ENCODE measurements around the gene ODF4.
"Not testable (repeated sequence)": the region's sequence is repeated elsewhere in the genome, so short reads cannot be mapped to it uniquely, and the experiment has no call there.

ODF4 gene

DNA sequence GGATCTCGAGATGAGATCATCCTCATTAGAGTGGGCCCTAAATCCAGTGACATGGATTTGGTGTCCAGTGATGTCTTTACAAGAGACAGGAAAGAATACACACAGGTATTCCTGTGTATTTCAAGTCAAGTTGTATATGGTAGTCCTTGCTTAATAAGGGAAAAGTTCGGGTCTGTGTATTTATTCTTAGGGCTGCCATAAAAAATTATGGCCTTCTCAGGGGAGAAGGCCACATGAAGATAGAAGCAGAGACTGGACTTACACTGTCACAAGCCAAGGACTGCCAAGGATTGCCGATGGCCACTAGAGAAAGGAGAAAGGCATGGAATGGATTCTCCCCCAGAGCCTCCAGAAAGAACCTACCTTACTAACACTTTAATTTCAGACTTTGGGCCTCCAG, 28.6 kb downstream of the ODF4 start:
- no peak for DNase-seq (ENCODE audit: low read depth, low spot score)

DNA sequence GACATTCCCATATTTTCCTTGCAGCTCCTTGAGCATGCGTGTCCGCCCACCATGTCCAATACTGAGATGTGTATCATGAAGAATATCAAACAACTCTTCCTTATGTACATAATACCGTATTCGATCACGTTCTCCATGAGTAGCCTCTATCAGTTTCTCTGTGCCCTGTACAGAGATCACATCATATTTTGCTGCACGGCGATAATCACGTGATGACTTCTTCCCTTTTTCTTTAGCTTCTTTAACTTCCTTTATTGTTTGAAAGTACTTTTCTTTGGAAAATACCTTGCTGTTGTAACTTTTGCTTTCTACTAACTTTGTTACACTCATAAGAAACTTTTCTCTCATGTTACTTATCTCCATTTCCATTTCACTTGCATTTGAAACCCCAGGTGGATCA, 30.3 kb downstream of the ODF4 start:
- no peak for DNase-seq (ENCODE audit: low read depth, low spot score)

DNA sequence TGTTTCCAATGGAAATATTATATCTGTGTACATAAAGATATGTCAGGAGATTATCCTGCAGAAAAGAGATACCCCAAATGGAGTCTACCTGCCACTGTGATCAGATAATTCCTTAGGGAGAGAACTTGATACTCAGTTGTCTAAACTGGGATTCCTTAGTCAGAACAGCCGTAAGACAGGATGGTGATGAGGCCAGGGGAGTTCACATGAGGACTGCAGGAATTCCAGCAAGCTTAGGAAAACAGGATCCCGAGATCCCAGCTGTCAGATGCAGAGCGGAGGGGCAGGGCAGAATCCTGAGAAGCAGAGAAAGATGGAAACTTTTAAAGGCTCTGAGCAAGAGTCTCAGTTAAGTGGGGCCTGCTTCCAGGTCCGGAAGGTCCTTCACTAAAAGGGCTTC, 32.1 kb downstream of the ODF4 start:
- DNase-seq (ENCODE audit: low read depth, low spot score) = no peak

DNA sequence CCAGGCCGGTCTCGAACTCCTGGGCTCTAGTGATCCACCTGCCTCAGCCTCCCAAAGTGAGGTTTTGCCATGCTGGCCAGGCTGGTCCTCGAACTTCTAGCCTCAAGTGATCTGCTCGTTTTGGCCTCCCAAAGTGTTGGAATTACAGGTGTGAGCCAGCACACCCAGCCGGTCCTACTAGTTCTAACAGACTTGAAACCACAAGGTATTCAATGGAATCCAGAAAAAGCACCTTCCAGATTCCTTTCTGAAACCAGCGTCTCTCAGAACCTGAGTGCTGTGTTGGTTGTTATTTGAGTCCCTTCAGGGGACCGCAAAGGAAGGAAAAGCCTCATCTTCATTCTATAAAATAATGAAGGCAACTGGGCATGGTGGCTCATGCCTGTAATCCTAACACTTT, 32.8 kb downstream of the ODF4 start:
- DNase-seq (ENCODE audit: low read depth, low spot score) = no peak

DNA sequence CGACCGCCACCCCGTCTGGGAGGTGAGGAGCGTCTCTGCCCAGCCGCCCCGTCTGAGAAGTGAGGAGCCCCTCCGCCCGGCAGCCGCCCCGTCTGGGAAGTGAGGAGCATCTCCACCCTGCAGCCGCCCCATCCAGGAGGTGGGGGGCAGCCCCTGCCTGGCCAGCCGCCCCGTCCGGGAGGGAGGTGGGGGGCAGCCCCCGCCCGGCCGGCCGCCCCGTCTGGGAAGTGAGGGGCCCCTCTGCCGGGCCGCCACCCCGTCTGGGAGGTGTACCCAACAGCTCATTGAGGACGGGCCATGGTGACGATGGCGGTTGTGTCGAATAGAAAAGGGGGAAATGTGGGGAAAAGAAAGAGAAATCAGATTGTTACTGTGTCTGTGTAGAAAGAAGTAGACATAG, 34.2 kb downstream of the ODF4 start:
- DNase-seq (ENCODE audit: low read depth, low spot score) = not testable (repeated sequence)

DNA sequence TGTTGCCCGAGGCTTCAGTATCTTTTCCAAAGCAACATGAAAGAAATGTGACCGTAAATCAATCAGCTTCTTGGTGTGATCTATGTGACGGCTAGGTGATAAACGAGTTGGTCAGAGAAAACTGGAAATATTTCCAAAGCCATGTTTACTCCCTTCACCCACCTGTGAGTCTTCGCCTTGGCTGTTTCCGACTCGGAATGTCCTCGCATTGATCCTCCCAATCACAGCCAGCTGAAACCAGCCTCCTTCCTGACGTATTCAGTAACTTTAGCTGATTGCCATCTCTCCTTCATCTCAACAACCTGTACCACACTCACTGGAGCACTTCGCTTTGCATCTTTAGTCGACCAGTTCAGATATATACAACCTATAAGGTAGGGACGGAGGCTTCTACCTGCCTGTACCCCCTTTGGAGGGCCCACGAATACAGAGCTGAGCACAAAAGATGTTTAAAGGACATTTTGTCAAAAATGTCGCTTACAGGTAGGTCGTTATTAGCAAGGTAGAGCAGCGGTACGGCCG, 36.2 kb downstream of the ODF4 start:
- no peak for DNase-seq (ENCODE audit: low read depth, low spot score)

DNA sequence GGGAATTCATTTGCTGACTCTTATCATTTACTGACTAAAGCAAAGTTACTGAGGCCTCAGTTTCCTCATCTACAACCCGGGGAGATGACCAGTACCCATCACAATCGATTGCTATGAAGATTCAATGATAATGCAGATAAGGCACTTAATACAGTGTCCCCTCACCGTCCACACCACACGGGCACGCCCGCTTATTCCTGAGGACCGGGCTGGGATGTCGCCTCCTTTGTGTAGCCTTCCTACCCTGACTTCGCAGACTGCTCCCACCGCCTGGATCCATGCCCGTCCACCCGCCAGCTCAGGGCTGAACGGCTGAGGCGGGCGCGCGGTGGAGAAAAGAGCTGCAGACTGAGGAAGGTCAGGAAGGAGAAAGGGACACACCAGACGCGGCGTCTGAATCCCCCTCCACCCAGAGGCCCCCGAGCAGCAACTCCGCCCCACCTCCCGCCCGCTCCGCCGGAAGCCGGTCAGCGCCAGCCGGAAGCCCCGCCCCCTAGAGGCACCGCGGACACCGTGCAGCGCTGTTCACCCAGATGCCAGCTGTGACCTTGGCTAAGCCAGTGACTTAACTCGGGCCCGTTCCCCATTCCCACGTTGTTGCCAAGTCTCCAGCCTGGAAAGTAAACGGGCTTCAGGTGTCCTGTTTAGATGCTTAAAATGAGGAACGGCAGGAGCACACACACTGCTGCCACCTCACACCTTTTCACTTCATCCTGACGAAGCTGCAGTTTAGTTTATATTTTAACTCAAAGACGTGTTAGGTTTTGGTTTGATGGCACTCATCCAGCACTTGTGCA, 36.8 kb downstream of the ODF4 start, which contains the start of gene KRABD2:
TSS of gene KRABD2 (minus strand) at position 434 of the 797 bp plus-strand sequence.
- peak; percentile 80 for DNase-seq (ENCODE audit: low read depth, low spot score)

DNA sequence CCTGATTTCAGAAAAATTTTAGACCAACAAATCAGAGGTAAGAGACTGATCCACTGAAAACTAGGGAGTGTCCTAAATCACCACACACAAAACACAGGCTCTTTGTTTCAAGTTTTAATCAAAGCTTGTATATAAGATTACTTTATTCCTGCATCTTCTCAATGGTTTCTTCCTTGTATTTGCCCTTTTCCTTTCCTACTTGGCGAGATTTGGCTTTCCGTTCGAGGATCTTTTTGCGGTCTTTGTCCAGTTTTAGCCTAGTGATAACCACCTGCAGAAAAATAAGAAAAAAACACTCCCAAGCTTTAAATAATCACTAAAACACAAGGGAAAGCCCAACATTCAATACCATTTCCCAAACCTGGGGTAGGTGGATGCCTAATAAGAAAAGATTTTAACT, 37.8 kb downstream of the ODF4 start:
- DNase-seq (ENCODE audit: low read depth, low spot score) = no peak

DNA sequence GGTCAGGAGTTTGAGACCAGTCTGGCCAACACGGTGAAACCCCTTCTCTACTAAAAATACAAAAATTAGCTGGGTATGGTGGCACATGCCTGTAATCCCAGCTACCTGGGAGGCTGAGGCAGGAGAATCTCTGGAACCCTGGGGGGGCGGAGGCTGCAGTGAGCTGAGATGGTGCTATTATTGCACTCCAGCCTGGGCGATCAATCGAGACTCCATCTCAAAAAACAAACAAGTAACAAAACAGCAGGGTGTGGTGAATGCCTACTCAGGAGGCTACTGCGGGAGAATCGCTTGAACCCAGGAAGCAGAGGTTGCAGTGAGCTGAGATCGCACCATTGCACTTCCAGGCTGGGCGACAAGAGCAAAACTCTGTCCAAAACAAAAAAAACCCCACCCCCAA, 38.5 kb downstream of the ODF4 start:
- DNase-seq (ENCODE audit: low read depth, low spot score) = not testable (repeated sequence)

DNA sequence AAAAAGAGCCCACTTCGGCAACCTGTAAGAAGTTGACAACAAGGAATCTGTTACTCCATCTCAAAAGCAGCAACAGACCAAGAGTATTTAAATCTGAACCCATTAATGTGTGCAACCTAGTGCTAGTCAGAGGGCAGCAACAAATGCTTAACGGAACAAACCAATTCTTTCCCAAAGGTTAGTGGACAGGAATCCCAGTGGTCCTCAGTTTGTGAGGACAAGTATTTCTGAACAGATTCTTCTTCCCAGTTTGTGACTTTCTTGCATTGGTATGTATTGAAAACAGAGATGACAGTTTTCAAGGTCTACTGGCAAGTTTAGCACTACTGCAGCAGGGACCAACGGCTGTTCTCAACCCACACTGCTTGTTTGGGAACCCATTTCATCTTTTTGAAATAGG, 40.4 kb downstream of the ODF4 start:
- DNase-seq (ENCODE audit: low read depth, low spot score) = no peak

DNA sequence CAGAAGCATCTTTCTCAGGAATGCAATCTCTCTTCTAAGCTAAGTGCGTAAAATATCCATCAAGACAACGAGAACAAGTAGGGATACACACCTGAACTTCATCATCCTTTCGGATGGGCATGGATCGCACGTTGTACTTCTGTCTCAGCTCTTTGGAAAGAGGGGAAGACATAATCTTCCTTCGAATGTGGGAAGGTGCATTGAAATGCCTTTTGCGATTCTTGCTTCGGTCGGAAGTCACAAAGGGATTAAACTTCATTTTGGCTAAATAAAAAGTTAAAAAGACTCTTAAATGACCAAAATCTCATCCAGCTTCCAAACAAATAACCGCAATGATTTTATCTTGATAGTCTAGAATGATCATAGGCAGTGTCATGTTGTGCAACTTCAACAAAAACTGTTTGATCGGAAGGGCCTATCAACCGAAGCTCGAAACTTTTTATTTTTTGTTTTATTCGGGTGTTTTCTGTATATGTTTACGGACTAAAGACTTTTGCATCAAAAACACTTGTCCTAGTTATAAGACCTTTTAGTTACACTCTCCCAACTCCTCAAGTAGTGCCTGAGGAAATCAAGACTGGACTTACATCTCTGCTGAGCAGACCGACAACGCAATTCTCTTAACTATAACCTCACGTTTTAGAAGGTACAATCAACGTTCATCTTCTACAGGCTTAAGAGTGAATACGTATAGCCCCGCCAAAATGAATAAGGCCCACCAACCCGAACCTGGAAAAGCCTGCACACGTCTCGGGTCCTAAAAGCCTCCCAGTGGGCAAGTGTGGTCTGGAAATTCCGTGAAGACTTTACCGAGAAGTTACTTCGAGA, 42.6 kb downstream of the ODF4 start:
- DNase-seq (ENCODE audit: low read depth, low spot score) = no peak

DNA sequence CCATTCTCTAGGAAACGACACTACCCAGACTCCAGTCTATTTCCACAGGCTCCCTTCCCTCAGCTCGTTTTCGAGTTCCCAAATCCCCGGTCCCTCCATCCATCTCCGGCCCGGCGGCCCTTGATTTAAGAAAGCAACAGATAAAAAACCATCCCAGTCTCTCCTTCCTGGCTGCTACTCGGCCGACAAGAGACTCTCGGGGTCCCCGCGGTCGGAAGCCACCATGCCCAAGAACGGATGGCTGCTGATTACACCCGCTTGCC, 43.2 kb downstream of the ODF4 start:
- DNase-seq (ENCODE audit: low read depth, low spot score) = no peak

DNA sequence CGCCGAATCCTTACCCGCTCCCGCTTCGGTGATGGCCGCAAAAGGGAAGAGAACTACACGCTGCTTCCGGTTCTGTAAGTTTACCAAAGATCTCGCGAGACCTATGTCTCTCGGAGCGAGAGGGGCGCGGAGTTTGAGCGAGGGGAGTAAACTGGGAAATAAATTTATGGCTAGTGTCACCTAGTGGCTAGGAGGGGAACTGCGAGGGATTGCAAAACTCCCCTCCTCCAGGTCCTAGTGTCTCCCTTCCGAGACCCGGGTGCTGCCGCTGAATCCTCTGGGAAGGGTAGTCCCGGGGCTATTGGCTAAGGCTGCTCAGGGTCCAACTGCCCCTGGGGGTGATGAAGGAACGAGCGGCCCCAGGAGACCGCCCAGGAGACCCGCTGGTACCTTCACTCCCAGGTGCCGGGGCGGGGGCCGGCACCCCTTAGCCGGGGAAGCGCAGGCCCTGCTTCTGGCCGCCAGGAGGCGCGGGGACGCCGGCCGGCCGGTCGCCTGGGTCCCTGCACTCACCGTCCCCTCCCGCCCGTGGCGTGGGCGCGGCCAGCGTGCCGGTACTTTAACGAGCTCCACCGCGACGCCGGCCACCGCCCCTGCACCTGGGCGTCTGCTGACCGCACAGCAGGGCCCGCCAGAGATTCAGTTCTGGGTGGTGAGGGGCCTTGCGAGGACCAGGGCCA, 43.6 kb downstream of the ODF4 start, which contains the start of gene RPL26:
TSS of gene RPL26 (minus strand) at position 51 of the 680 bp plus-strand sequence. CDS start 883 bp downstream, outside the sequence.
- peak; percentile 94 for DNase-seq (ENCODE audit: low read depth, low spot score)

DNA sequence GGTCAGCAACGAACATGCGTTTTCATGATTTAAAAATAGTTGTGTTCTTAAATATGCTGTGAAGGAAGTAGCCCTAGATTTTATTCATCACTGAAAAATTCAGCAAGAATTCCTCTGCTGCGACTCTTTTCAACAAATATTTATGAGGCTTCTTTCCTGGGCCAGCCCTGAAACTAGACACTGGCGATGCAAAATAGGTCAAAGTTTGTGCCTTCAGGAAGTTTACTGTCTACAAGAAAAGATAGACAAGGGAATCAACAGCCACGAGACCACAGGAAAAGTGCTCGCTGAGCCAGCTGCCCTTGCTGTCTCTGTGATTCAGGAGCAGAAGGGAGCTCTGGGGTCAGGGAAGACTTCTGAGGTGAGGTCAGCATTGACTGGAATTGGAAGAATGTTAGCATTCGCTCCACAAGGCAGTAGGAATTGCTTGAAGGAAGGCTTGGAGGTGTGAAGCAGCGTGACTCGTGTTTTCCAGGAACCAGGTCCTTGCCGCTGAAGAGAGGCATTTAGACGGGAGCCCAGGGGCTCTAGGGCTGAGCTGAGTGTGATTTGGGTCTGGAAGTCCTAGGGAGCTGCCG, 45.2 kb downstream of the ODF4 start:
- peak; percentile 86 for DNase-seq (ENCODE audit: low read depth, low spot score)

DNA sequence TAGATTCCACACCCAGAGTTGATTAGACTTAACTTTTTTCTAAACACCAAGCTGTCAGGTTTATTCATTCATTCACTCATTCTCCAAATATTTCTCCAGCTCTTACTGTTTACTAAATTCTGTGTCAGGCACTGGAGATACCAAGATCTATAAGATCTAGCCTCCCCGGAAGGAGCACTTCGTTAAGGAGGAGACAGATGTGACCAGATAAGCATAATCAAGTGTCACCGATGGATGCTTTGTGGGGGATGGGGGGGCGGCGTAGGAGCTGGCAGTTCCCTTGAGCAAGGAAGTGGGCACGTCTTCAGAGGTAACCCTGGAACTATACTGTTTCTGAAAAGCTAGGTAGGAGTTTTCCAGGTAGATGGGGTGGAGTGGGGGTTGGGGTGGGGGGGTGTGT, 47.2 kb downstream of the ODF4 start:
- no peak for DNase-seq (ENCODE audit: low read depth, low spot score)

DNA sequence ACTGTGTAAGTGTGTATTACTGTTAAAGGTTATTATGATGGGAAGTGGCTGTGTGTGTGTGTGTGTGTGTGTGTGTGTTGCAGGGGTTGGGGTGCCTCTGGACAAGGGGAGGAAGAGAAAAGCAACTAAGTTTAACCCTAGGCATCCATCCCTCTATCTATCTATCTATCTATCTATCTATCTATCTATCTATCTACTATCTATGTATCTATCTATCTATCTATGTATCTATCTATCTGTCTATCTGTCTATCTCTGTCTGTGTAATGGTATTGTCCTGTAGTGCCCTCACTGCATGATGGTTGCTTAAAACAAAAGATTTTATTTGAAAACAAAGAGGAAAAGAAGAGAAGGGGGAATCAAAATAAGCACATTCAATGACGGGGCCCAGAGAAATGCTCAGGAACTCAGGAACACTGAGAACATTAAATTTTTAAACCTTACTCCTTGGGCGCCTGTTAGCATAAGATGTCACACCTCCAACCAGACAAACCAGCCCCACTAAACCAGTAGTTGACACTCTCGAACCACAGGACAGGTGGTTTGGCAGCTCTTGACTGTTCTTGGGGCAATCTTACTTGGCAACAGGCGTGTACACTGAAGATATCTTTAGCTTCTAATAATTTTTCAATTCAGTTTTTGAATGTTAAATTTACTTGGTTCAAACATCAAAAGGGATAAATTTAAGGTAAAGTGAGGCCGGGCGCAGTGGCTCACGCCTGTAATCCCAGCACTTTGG, 48.4 kb downstream of the ODF4 start:
- DNase-seq (ENCODE audit: low read depth, low spot score) = no peak

DNA sequence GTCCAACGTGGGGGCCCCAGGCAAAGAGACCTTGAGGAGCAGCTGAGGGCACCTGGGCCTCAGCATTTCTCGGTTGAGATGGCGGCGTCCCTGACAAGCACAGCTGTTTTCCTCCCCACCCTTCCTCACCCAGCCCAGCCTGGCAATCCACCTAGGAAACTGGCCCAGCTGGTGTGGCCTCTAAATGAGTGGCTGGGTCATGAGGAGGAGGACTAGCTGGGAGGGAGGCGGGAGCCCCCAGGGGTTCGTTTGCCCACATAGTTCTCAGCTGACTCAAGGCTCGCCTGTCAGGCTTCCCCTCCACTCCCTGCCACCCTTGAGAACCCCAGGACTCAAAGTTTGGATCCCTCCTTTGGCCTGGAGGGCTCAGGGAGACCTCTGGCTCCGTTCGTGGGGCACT, 52.1 kb downstream of the ODF4 start:
- no peak for DNase-seq (ENCODE audit: low read depth, low spot score)

DNA sequence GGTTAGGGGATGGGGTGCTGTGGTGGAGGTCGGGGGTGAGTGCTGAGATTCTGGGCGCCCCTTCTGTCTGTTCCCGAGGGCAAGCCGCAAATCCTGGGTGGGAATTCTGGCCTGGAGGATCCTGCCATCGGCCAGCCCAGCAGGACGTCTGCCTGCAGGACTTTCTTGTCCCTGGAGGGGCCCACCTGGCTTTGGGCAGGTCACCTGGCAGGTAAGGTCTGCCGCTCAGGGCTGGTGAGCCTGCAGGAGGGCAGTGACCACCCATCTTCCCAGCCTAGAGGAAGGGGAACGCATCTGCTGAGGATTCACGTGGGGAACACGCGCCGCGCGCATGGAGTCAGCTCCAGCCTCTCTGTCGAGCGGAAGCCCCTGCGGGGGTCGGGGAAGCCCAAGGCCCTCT, 52.6 kb downstream of the ODF4 start:
- no peak for DNase-seq (ENCODE audit: low read depth, low spot score)

DNA sequence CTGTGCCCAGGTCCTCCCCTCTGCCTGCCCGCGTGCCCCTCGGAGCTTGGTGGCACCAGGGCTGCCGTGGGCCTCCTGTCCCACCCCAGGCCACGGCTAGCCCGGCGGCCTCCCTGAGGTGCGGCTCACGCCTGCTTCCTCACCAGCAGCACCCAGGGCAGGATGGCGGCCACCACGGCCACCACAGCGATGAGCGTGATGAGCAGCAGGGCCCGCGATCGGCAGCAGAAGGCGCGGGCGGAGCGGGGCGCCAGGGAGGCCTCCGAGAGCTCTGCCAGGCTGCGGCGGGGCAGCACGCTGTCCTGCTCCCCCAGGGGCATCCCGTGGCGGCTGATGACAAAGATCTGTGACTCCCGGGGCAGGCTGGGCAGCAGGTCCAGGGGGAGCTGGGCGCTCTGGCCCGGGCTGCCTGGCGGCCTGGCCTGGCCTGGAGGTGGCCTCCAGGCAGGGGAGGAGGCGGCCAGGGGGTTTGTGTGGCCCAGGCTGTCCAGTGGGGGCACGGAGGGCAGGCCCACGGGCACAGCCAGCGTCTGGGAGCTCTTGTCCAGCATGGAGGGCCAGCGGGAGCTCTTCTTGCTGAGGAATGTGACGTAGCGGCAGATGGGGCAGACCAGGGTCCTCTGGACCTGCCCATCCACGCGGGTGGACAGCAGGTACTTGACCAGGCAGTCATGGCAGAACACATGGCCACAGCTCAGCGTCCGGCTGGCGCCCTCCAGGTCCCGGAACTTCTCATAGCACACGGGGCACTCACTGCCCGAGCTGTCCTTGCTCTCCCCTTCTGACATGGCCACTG, 53.2 kb downstream of the ODF4 start:
- no peak for DNase-seq (ENCODE audit: low read depth, low spot score)

DNA sequence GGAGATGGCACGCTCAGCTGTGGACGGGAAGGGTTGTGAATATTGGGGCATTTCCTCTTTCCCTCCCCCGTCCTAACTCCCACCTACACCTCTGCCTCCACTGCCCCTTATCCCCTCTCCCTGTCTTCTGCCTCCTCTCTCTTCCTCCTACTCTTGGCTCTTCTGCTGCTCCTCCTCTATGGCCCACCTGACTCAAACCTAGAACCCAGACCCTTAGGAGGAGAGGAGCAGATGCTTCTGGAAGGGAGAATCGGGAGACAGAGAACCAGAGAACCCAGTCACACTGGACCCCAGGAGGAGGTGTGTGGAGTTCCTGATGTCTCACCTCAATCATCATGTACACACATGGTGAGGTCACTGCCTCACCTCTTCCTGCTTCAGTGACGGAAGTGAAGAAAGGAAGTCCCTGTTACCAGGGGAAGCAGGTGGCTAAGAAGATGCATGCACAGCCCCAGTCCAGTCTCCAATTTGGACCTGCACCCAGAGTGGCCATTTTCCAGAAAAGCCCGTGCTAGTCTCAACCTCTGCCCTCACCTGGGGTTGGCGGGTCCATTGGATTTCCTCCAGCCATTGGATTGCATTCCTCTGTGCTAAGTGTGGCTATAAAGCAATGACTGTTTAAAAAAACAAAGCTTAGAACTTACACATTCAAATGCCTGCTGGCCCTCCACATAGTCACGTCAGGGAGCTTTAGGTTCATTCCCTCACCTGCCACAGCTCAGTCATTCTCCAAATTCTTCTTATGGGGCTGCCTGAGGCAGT, 54.0 kb downstream of the ODF4 start:
- DNase-seq (ENCODE audit: low read depth, low spot score) = no peak
